NOMO-1 (cell line): Measurements from ENCODE around the gene SPATA32.

Source experiments
- DNase-seq, 2 experiments: peaks; one replicate each; lab custom pipeline; 2025; ENCODE audit not compliant: unreplicated experiment in 2 of 2; lab: John Stamatoyannopoulos, UW

SPATA32 gene

DNA sequence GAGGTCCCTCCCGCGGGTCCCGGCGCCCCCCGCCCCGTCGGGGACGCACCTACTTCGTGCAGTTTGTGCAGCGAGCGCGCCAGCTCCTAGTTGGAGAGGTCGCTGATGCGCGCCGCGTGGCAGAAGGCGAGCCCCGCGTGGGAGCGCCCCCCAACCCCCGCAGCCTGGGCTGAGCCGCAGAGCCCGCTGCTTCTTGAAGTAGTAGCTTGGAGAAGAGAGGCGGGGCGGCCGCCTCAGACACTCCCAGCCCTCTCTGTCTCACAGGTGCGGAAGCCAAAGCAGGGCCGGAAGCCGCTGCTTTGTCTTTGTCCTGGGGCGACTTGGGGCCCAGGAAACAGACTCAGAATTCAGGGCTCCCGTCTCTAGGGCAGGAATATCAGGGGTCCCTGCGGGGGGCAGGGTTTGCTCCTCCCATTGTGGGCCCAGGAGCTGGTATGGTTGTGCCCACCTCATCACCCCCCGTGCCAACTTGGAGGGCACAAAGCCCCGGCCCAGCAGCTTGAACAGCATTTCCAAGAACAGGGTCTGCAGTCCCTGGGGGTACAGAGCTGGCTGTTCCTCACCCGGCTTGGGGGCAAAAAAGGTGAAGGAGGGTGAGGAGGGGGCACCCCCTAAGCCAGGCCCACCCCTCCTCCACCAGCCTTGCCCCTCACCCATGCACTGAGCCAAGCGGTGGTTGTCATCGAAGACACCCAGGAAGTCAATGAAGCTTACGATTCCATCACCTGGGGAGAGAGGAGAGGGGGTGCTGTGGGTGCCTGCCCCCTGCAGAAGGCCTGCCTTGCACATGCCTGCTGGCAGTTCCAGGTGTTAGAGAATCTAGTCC lies 13.5 kb downstream of the SPATA32 start:
- DNase-seq, result peak; percentile 48 to 72

DNA sequence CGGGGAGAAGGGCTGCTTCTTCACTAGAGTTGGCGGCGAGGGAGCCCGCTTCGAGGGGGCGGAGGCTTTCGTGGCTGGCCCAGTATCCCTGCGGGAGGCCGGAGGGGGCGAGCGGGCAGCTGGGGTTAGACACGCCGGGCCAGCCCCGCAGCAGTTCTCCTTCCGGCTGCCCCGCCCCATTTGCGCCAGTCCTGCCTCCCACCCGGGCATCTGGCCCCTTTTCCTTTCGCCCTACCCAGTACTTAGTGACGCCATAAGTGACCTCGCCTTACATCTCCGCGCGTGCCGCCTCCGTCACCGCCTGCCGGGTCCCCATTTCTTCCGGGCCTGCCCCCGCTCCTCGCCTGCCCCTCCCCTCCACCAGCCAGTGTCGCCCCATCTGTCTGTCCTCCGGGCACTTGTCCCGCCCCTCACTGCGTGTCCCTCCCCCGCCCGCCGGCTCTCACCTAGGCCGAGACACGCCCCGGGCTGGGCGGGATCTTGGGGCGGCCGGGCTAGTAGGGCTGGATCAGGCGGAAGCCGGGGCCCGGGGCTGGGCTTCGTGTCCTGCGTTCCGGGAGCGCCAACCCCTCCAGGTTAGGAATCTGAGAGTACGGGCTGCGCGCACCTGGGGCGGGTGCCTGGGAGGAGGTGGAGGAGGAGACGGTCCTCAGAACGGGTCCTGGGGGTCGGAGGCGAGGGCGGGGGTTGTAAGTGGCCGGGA lies 14.3 kb downstream of the SPATA32 start:
- peak; percentile 96 to 98 for DNase-seq

DNA sequence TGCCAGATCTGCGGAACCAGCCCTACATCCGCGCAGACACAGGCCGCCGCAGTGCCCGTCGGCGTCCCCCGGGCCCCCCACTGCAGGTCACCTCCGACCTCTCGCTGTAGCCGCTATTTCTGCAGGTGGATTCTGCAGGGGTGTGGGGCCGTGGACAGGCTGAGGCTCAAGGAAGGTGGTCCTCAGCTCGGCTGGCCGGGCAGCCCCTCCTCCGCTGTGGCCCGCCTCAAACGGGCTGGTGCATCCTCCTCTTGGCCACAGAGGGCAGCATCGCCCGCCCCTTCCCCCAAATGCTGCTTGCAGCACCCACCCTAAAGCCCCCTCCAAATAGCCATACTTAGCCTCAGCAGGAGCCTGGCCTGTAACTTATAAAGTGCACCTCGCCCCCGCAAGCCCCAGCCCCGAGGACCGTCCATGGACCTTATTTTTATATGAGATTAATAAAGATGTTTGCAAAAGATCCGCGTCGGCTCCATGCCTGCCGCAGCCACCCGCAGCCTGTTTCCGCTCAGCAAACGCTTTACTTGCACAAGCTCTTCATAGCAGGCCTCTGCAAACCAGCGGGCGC lies 14.9 kb downstream of the SPATA32 start:
- DNase-seq, result no peak

DNA sequence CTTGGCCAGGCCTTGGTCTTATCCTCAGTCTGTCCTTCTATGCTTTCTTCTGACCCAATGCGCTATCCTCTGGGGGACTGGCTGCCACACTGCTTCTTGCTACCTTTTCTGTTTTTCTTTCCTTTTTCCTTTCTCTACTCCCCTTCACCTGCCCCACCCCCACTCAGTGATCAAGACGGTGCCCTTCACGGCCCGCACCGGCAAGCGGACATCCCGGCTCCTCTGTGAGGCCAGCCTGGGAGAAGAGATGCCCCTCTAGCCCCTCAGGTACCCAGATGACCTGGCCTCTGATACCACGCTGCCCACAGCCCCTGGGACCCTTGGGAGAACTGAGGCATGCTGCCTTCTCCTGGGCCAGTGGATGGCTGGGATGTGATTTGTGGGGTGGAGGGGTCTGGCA lies 15.6 kb downstream of the SPATA32 start:
- no peak for DNase-seq

GRCh38 chr17:45244725-45245656 lies 16.9 kb downstream of the SPATA32 start:
- DNase-seq, result no peak

DNA sequence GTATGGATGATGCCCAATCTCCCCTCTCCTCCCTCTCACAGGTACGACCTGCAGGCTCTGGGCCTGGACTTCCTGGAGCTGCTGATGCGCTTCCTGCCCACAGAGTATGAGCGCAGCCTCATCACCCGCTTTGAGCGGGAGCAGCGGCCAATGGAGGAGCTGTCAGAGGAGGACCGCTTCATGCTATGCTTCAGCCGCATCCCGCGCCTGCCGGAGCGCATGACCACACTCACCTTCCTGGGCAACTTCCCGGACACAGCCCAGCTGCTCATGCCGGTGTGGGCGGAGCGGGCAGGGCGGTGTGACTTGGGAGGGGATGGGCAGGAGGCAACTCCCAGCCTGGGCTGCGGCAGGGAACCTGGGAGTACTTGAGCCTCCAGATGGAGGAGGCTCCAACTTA lies 18.1 kb downstream of the SPATA32 start:
- no peak for DNase-seq

DNA sequence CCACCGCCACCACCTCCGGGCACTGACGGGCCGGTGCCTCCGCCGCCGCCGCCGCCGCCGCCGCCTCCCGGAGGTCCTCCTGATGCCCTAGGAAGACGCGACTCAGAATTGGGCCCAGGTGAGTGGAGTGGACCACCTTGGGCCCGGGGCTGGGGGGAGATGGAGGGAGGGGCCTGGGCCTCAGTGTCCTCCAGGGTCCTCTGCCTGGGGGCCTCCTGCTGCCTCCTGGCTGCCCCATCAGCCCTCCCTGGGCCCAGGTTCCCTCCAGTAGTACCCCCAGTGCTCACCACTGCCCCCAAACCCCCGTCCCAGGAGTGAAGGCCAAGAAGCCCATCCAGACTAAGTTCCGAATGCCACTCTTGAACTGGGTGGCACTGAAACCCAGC lies 19.9 kb downstream of the SPATA32 start:
- no peak for DNase-seq

DNA sequence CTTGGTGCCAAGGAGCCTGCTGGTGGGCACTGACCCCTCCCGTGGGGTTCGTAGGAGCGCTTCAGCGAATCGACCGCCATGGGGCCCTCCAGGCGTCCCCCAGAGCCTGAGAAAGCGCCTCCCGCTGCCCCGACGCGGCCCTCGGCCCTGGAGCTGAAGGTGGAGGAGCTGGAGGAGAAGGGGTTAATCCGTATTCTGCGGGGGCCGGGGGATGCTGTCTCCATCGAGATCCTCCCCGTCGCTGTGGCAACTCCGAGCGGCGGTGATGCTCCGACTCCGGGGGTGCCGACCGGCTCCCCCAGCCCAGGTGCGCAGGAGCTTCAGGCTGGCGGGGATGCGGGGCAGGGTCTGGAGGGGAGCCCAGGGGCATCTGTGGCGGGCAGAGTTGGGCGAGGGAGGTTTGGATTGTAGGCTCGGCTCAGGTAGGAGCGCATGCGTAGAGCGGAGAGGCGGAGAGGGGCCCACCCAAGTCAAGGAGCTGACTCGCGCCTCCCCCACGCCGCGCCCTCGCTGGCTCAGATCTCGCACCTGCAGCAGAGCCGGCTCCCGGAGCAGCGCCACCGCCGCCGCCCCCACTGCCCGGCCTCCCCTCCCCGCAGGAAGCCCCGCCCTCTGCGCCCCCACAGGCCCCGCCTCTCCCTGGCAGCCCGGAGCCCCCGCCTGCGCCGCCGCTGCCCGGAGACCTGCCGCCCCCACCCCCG lies 20.4 kb downstream of the SPATA32 start:
- no peak for DNase-seq

DNA sequence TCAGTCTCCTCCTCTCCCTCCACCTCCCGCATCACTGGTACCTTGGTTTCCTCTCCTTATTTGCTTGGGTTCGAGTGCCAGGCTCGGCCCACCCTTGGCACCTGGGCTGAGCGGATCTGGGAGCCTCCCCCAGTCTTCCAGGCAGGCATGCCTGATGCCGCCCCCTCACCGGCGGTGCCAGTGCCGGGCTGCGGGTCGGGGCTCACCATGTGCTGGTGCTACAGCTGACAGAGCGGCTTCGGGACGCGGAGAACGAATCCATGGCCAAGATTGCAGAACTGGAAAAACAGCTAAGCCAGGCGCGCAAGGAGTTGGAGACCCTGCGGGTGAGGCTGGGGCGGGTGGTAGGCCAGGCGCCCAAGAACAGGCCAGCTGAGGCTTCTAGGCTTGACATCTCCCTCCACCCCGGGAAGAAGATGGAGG lies 21.0 kb downstream of the SPATA32 start:
- DNase-seq, result no peak

DNA sequence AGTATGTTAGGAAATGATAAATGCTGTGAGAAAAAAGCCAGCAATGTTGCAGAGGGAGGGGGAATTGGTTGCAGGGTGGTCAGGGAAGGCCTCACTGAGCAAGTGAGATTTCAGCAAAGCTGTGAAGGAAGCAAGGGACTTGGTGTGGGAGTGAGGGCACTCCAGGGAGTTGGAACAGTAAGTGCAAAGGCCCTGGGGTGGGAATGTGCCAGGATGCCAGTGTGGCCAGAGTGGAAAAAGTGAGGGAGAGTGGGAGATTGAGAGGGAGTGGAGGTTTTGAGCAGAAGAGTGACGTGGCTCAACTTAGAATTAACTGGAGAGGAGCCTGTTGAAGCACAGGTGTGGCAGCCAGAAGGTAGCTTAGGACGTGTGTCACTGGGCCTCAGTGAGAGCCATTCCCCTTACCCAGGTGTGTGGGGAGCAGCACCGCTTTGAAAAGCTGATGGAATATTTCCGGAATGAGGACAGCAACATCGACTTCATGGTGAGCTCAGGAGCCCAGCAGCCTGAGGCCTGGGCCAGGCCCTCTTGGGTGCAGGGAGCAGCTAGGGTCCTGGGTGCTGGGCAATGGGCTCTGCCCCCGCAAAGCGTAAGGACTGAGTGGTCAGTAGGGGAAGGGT lies 23.6 kb downstream of the SPATA32 start:
- no peak for DNase-seq

- no peak for DNase-seq
Observed at GRCh38 chr17:45237686-45238085, 24.2 kb downstream of the SPATA32 start.

- no peak for DNase-seq
Observed at GRCh38 chr17:45236282-45236606, 25.6 kb downstream of the SPATA32 start.

DNA sequence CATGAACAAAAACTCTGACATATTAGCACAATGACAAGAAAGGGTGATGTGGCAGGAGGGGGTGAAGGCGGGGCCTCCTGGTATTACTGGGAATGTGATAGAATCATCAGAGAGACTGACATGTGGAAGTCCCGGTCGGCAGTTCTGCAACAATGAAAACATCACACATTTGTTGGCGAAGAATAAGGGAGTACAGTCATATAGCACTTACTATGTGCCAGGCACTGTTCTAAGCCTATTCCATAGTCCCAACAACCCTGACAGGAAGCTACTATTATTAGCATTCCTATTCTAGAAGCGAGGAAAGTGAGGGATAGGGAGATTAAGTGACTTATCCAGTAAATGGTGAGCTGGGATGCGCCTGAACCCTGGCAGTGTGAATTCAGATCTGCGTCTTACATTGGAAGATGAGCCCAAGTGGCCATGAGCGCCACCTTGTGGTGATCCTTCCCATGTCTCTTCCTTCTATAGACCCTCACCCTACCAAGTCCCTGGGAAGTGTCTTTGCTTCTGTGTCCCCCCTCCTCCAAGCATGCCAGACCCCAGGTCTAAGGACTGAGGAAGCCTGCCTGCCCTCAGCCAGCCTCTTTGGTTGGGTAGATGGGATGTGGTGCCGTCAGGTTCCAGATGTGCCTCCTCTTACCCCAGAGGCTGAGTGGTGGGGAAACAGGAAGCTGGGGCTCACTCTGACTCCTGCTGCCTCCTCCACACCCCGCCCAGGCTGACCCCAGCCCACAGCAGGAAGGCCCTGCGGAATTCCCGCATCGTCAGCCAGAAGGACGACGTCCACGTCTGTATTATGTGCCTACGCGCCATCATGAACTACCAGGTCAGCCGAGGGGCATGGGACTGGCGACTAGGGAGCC lies 26.2 kb downstream of the SPATA32 start:
- DNase-seq, result peak; percentile 44 to 52

GRCh38 chr17:45234641-45235415 lies 27.1 kb downstream of the SPATA32 start:
- DNase-seq, result peak in 1 of 2 experiments; percentile 24

DNA sequence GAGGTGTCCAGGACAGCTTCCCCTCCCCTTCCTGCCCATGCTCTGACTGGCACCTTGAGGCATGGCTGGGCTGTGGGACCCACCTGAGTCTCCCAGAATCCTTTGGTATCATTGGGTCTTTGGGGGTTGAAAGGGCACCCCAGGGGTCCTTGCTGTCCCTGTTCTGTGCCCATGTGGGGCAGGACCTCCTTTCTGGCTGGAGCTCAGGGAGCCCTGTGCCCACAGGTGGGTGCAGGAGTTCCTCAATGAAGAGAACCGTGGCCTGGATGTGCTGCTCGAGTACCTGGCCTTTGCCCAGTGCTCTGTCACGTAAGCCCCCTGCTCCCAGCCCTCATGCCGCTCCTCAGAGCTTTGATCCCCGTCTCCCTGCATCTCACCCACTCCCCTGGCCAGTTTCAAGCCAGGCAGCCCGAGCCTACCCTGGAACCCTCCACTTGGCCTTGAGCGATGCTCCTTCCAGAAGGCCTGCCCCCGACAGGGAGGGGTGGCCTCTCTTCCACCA lies 28.4 kb downstream of the SPATA32 start:
- no peak for DNase-seq

DNA sequence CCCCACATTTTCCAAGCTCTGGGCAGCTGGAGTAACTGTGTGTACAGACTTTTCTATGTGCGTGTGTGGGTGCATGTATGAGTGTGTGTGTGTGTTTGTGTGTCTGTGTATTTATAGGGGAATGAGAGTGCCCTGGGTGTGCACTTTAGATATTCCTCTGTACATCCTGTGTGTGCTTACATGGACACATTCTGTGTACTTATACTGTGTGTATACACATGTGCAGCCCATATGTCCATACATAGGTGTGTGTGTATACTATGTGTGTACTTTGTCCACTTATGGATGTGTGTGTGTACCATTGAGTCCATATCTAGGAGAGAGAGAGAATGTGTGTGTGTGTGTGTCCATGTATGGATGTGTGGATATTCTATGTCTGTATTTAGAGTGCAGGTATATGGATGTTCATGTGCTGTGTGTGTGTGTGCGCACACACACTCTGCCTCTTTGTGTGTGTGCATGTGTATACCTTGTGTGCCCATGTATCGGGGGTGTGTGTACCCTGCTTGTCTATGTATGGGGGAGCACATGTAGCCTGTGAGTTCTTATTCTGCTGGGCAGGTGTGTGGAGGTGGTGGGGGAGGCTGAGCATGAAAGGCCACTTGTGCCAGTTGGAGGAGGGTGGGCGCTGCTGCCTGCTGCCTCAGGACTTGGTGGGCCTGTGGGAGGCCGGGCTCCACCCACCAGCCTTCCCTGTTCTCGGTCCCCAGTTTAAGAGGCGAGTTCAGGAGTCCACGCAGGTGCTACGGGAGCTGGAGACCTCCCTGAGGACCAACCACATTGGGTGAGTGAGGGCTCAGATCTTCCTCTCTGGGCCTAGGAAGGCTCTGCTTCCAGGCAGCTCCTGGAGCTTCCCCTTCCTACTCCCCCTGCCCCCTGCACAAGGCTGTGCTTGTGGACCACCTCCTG lies 29.1 kb downstream of the SPATA32 start:
- DNase-seq, result no peak
